Stimulated activated CD8-positive, alpha-beta memory T cell treated with anti-CD3 and anti-CD28 coated beads, Interleukin-4, amount 100 ng/mL, for 24 hours (primary cell): ENCODE data around the gene LPIN2.
A peak's percentile ranks its signal among the peaks of the same experiment; 100 is the strongest.
"Not testable (repeated sequence)": the region's sequence is repeated elsewhere in the genome, so short reads cannot be mapped to it uniquely, and the experiment has no call there.

ENCODE experiments used
- DNase-seq: peaks from one replicate; pipeline ENCODE4 v3.0.0-alpha.2; 2020; ENCODE audit warnings: low read depth

The LPIN2 gene

GRCh38 chr18:3042379-3042778 lies 29.4 kb upstream of the LPIN2 start:
- DNase-seq = no peak

- DNase-seq = no peak
Measured at GRCh38 chr18:3041843-3042242, 28.9 kb upstream of the LPIN2 start.

GRCh38 chr18:3040881-3041280 lies 27.9 kb upstream of the LPIN2 start:
- DNase-seq = no peak

GRCh38 chr18:3040173-3040572 lies 27.2 kb upstream of the LPIN2 start:
- DNase-seq = no peak

GRCh38 chr18:3037423-3037915 lies 24.5 kb upstream of the LPIN2 start:
- no peak for DNase-seq

- DNase-seq = no peak
Measured at GRCh38 chr18:3036108-3036507, 23.2 kb upstream of the LPIN2 start.

- DNase-seq = no peak
Measured at GRCh38 chr18:3035635-3036034, 22.7 kb upstream of the LPIN2 start.

GRCh38 chr18:3032721-3033120 lies 19.8 kb upstream of the LPIN2 start:
- DNase-seq = no peak

GRCh38 chr18:3029215-3029952 lies 16.4 kb upstream of the LPIN2 start:
- no peak for DNase-seq

GRCh38 chr18:3028115-3028514 lies 15.2 kb upstream of the LPIN2 start:
- not testable (repeated sequence) for DNase-seq

- no peak for DNase-seq
Measured at GRCh38 chr18:3027370-3027891, 14.5 kb upstream of the LPIN2 start.

GRCh38 chr18:3025544-3025943 lies 12.6 kb upstream of the LPIN2 start:
- DNase-seq = no peak

- not testable (repeated sequence) for DNase-seq
Measured at GRCh38 chr18:3023603-3024002, 10.7 kb upstream of the LPIN2 start.

GRCh38 chr18:3016585-3017297 lies 3.8 kb upstream of the LPIN2 start:
- no peak for DNase-seq

- DNase-seq = no peak
Measured at GRCh38 chr18:3015851-3016250, 2.9 kb upstream of the LPIN2 start.

- no peak for DNase-seq
Measured at GRCh38 chr18:3015204-3015592, 2.3 kb upstream of the LPIN2 start.

- no peak for DNase-seq
Measured at GRCh38 chr18:3014503-3015203, 1.7 kb upstream of the LPIN2 start.

- DNase-seq = peak; percentile 23
Measured at GRCh38 chr18:3012136-3013023, 564 bp downstream of the LPIN2 start.

- DNase-seq = no peak
Measured at GRCh38 chr18:3010086-3010485, 2.9 kb downstream of the LPIN2 start.

- no peak for DNase-seq
Measured at GRCh38 chr18:3008541-3008940, 4.4 kb downstream of the LPIN2 start.

- no peak for DNase-seq
Measured at GRCh38 chr18:3007491-3007890, 5.5 kb downstream of the LPIN2 start.

- no peak for DNase-seq
Measured at GRCh38 chr18:3005462-3005861, 7.5 kb downstream of the LPIN2 start.
